AG10803 (cell line): ENCODE measurements around the gene PHLDA3.
"Not testable (repeated sequence)": the region's sequence is repeated elsewhere in the genome, so short reads cannot be mapped to it uniquely, and the experiment has no call there.

ENCODE experiments used
- DNase-seq: peaks from one replicate; pipeline ENCODE4 v3.0.0; 2010; ENCODE audit warnings: low read depth
- H3K4me3 ChIP-seq: 2 replicates; pipeline ENCODE4 v1.5.1; 2011; ENCODE audit warnings: mild to moderate bottlenecking, low read length, control low read depth
- TF ChIP-seq, protein P1 (sequence below): conservative IDR thresholded peaks from 2 replicates; pipeline ENCODE4 v1.5.1; 2011; ENCODE audit warnings: mild to moderate bottlenecking, low read length, control low read depth, inconsistent platforms

The PHLDA3 gene

DNA sequence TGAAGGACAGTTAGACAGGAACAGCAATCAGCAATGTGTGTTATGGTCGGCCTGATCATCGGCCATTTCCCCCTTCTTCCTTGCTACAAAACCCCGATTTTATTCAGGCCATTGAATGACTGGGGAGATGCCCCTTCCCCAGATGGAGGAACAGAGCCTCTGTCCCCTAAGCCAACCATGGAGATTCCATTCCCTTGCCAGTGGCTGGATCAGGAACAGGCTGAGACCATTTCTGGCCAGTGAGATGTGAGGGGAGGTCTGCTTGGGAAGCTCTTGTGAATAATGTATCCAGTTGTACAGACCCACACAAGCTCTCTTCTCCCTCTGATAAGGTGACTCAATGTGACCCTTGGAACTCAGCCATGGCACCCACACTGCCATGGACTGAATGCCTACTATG lies 30.2 kb upstream of the PHLDA3 start:
- no peak for DNase-seq
- H3K4me3 ChIP-seq: no peak overlapping the region
- TF ChIP-seq, protein P1, sequence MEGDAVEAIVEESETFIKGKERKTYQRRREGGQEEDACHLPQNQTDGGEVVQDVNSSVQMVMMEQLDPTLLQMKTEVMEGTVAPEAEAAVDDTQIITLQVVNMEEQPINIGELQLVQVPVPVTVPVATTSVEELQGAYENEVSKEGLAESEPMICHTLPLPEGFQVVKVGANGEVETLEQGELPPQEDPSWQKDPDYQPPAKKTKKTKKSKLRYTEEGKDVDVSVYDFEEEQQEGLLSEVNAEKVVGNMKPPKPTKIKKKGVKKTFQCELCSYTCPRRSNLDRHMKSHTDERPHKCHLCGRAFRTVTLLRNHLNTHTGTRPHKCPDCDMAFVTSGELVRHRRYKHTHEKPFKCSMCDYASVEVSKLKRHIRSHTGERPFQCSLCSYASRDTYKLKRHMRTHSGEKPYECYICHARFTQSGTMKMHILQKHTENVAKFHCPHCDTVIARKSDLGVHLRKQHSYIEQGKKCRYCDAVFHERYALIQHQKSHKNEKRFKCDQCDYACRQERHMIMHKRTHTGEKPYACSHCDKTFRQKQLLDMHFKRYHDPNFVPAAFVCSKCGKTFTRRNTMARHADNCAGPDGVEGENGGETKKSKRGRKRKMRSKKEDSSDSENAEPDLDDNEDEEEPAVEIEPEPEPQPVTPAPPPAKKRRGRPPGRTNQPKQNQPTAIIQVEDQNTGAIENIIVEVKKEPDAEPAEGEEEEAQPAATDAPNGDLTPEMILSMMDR: no peak

DNA sequence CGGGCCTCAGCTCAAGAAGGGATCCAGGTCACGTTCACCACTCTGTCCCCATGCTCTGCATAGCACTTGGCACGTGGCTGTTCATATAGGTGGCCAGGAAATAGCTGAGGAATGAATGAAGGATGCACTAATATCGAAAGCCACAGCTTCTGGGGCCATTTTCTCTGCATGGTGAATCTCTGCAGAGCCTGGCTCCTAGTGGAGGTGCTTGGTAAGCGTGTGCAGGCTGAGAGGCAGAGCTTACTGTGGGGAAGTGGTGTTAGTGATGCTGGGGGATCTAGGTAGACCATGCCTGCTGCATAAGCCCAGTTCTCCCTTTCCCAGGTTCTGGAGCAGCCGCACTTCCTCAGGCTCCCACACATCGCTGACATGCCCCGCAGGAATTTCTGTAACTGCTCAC lies 29.6 kb upstream of the PHLDA3 start:
- TF ChIP-seq, protein P1: no peak; the same call in 1 of the 2 replicates
- no peak overlapping the region for H3K4me3 ChIP-seq
- no peak for DNase-seq

DNA sequence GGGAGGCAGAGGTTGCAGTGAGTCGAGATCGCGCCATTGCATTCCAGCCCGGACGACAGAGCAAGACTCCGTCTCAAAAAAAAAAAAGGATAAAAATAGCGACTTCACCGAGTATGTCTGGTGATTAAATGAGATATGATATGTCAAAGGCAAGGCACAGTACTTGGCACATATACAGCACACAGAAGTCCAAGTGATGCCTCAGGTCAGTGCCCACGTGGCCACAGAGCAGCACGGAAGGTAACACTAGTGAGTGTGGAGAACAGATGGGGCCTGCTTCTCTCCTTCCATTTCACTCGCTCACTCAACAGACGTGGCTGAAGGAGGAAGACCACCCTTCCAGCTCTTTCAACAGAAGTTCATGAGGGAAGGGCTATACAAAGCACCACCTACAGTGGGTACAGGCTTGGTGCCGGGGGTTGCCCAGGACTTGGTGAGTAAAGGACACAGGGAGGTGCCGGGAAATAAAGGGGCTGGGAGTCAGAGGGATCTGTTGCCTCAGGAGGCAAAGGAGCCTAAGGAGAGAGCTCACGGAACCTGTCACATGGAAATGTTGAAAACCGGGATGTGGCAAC lies 29.0 kb upstream of the PHLDA3 start:
- no peak for DNase-seq
- TF ChIP-seq, protein P1: no peak

DNA sequence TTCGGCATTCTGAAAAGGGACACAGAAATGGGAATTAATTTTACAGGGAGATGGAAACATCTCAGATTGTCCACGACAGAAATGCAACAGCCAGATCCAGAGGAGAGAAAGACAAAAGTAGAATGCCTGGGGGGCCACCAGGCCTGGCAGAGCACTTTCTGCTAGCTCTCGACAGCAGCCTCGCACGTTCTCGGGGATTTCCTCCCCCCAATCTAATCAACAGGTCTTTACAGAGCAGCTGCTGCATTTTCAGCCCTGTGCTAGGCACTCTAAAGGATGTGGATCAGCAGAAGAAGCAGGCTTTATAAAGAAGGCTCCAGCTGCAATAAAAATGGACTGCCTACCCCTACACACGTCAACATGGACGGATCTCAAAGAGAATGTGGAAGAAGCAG lies 27.3 kb upstream of the PHLDA3 start:
- 0 out of 2 replicates have a peak overlapping the region, but pooled peaks have one; percentile 13 for H3K4me3 ChIP-seq
- DNase-seq: no peak
- TF ChIP-seq, protein P1: no peak

More for the DNA sequence above, 29.0 kb upstream of the PHLDA3 start:
- H3K4me3 ChIP-seq: no peak overlapping the region

DNA sequence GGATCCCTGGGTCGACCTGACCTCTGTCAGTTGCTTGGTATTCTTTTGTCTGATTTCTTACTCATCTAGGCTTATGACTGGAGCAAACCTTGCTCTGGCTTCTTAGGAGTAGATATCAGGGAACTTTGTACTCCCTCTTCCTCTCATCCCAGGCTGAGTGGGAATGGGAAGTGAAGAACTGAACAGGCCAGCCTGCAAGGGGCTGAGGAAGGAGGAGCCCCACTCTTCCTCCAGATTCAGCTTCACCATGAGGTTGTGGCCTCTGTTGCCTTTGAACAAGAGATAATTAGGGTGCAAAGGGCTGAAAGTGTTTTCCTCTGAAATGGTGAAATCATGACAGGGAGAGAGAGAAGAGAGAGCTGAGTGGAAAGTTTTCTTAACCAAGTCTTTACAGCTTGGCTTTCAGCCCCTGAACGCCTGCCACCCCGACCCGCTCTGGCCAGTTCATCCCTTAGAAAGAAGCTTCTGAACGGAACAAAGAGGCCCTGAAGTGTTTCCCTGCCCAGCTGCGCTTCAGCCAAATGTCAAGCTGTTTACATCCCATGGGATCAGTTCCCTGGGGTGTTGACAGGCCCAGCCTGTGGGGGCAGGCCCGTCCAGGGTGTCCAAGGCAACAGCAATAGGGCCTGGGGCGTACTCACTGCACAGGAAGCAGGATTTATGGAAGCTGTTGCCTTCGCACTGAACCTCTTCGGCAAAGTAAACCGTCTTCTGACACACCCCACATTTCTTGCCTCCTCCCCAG lies 26.7 kb upstream of the PHLDA3 start:
- H3K4me3 ChIP-seq: 0 out of 2 replicates have a peak overlapping the region, but pooled peaks have one; percentile 13
- peak; percentile 73 for DNase-seq
- TF ChIP-seq, protein P1: no peak

DNA sequence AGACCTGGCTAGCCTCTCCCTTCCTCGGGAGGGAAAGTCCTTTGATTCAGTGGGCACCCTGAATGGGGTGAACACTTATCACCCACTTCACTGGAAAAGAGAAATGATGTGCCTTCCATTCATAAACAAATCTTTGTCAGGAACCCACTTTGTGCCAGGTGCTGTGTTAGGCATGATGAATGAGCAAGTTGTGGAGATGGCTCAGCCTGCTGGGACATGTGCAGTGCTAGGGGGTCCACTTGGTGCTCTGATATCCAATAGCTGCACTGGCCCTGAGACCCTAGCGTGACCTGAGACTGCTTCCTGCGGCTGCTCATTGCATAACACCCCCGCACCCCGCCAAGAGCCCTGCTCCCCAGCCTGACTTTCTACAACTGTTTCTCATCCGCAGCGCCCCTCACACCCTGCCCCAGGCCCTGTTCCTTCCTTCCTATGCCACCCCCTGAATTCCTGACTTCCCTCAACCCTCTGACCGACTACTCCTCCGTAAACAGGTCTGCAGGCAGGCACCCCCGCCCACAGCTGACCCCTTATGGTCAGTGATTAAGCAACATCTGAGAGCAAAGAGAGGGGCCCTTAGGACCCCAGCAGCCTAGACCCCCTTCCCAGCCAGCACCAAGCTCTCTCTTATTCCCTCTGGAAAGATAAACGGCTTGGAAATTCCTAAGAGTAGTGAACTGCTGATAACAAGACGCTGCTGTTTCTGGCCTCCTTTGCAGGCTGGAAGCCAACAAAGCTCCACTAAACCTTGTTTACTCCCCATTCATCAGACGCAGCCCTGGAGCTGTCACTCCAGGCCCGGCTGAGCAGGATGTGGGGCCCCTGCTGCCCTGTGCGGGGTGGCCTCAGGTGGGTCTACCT lies 25.0 kb upstream of the PHLDA3 start:
- no peak overlapping the region for H3K4me3 ChIP-seq
- TF ChIP-seq, protein P1: no peak
- no peak for DNase-seq

DNA sequence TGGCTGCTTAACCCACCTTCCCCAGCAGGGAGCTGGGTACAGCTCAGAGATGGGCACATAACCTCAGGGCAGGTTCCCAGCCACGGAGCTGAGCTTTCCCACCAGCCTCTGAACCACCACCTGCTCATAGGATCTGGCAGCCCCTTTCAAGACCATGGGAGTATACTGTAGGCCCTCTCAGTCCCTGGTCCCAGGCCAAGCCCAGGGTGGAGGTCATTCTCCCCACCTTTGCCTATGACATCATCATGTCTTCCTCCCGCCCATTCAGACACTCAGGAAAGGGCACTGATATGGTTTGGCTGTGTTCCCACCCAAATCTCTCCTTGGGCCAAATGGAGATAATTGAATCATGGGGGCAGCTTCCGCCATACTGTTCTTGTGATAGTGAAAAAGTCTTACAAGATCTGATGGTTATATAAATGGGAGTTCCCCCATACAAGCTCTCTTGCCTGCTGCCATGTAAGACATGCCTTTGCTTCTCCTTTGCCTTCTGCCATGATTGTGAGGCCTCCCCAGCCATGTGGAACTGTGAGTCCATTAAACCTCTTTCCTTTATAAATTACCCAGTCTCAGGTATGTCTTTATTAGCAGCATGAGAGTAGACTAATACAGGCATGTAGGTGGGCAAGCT lies 24.2 kb upstream of the PHLDA3 start:
- H3K4me3 ChIP-seq, DNase-seq: not testable (repeated sequence)
